Measurements from ENCODE around the gene COL24A1. TPM values are rescaled to one million over a fixed set of nuclear protein-coding genes. Genes with fewer than 3 reads are reported as not detected.
A peak's percentile ranks its signal among the peaks of the same experiment; 100 is the strongest.

The COL24A1 gene
- total and polyA plus RNA-seq, 4 donors: 0.33 to 16.7 (median 0.67) TPM

GRCh38 chr1:86184426-86184825 is 27.9 kb upstream of the COL24A1 start:
- Histone ChIP-seq H3K9ac (ENCODE audit: insufficient read depth in 1 of 2, low read length in 2 of 2) (no peak overlapping the region), H3K4me1 (ENCODE audit: control insufficient read depth in 5 of 5, insufficient read depth in 5 of 5, low read length in 5 of 5) (peaks cover 0 to 40% (median 0%) of the 10 kb centered on the region in 5 donors), H3K9me3 (ENCODE audit: control insufficient read depth in 4 of 4, insufficient read depth in 3 of 4, low read length in 3 of 4) (no peaks in the 10 kb centered on the region), H3K27ac (ENCODE audit: low read depth in 1 of 2, low read length in 1 of 2) (no peak overlapping the region), H3K4me3 (no peak overlapping the region), H3K27me3 (ENCODE audit: control insufficient read depth in 3 of 3, insufficient read depth in 3 of 3, low read length in 2 of 3) (no peaks in the 10 kb centered on the region), H3K36me3 (ENCODE audit: control insufficient read depth in 4 of 4, insufficient read depth in 4 of 4, low read length in 4 of 4) (no peaks in the 10 kb centered on the region)
- WGBS, 2 donors: 86 to 93% methylated on average over 1 of the region's 1 CpG
- ATAC-seq (ENCODE audit: insufficient read depth, low FRiP score): no peak
- no peak for TF ChIP-seq CTCF (IDR thresholded peaks at IDR 0.05; ENCODE audit: control extremely low read depth, extremely low read depth)
- DNase-seq: no peak

GRCh38 chr1:86183810-86184209 is 27.2 kb upstream of the COL24A1 start:
- DNase-seq (peak; percentile 38 to 92 (median 90)), ATAC-seq (ENCODE audit: insufficient read depth, low FRiP score) (no peak)
- no peak for TF ChIP-seq CTCF (IDR thresholded peaks at IDR 0.05; ENCODE audit: control extremely low read depth, extremely low read depth)
- Histone ChIP-seq H3K4me1 (ENCODE audit: control insufficient read depth in 5 of 5, insufficient read depth in 5 of 5, low read length in 5 of 5) (peaks cover 0 to 40% (median 0%) of the 10 kb centered on the region in 5 donors), H3K4me3 (no peak overlapping the region), H3K36me3 (ENCODE audit: control insufficient read depth in 4 of 4, insufficient read depth in 4 of 4, low read length in 4 of 4) (no peaks in the 10 kb centered on the region), H3K9me3 (ENCODE audit: control insufficient read depth in 4 of 4, insufficient read depth in 3 of 4, low read length in 3 of 4) (no peaks in the 10 kb centered on the region), H3K27ac (ENCODE audit: low read depth in 1 of 2, low read length in 1 of 2) (no peak overlapping the region), H3K9ac (ENCODE audit: insufficient read depth in 1 of 2, low read length in 2 of 2) (peak overlapping the region in 1 of 2 donors; percentile 15), H3K27me3 (ENCODE audit: control insufficient read depth in 3 of 3, insufficient read depth in 3 of 3, low read length in 2 of 3) (no peaks in the 10 kb centered on the region)
- 40 to 45% methylated on average over 1 of the region's 1 CpG for WGBS, 2 donors

- H3K4me3 ChIP-seq: no peak overlapping the region
- peaks cover 0 to 33% (median 0%) of the 10 kb centered on the region in 5 donors for H3K4me1 ChIP-seq (ENCODE audit: control insufficient read depth in 5 of 5, insufficient read depth in 5 of 5, low read length in 5 of 5)
- H3K27ac ChIP-seq (ENCODE audit: low read depth in 1 of 2, low read length in 1 of 2): no peak overlapping the region
- ATAC-seq (ENCODE audit: insufficient read depth, low FRiP score) (no peak), DNase-seq (no peak)
- no peaks in the 10 kb centered on the region for H3K36me3 ChIP-seq (ENCODE audit: control insufficient read depth in 4 of 4, insufficient read depth in 4 of 4, low read length in 4 of 4)
- H3K9me3 ChIP-seq (ENCODE audit: control insufficient read depth in 4 of 4, insufficient read depth in 3 of 4, low read length in 3 of 4): no peaks in the 10 kb centered on the region
- H3K27me3 ChIP-seq (ENCODE audit: control insufficient read depth in 3 of 3, insufficient read depth in 3 of 3, low read length in 2 of 3): no peaks in the 10 kb centered on the region
- TF ChIP-seq CTCF (IDR thresholded peaks at IDR 0.05; ENCODE audit: control extremely low read depth, extremely low read depth): no peak
- H3K9ac ChIP-seq (ENCODE audit: insufficient read depth in 1 of 2, low read length in 2 of 2): no peak overlapping the region
- 62 to 64% methylated on average over 5 of the region's 5 CpGs for WGBS, 2 donors
Observed at GRCh38 chr1:86176226-86176625, 19.7 kb upstream of the COL24A1 start.

GRCh38 chr1:86175756-86176155 is 19.2 kb upstream of the COL24A1 start:
- Histone ChIP-seq H3K27me3 (ENCODE audit: control insufficient read depth in 3 of 3, insufficient read depth in 3 of 3, low read length in 2 of 3) (no peaks in the 10 kb centered on the region), H3K36me3 (ENCODE audit: control insufficient read depth in 4 of 4, insufficient read depth in 4 of 4, low read length in 4 of 4) (no peaks in the 10 kb centered on the region), H3K9me3 (ENCODE audit: control insufficient read depth in 4 of 4, insufficient read depth in 3 of 4, low read length in 3 of 4) (no peaks in the 10 kb centered on the region), H3K9ac (ENCODE audit: insufficient read depth in 1 of 2, low read length in 2 of 2) (no peak overlapping the region), H3K4me1 (ENCODE audit: control insufficient read depth in 5 of 5, insufficient read depth in 5 of 5, low read length in 5 of 5) (peaks cover 0 to 33% (median 0%) of the 10 kb centered on the region in 5 donors), H3K4me3 (no peak overlapping the region), H3K27ac (ENCODE audit: low read depth in 1 of 2, low read length in 1 of 2) (no peak overlapping the region)
- no peak for TF ChIP-seq CTCF (IDR thresholded peaks at IDR 0.05; ENCODE audit: control extremely low read depth, extremely low read depth)
- ATAC-seq (ENCODE audit: insufficient read depth, low FRiP score) (no peak), DNase-seq (peak in 1 of 3 donors; percentile 50)
- 13 to 19% methylated on average over 5 of the region's 5 CpGs for WGBS, 2 donors

Data from lung (tissue), 12 donors.